Upper lobe of right lung (tissue), 1 donor: ENCODE measurements around the gene CXXC5. TPM values are rescaled to one million over a fixed set of nuclear protein-coding genes. Genes with fewer than 3 reads are reported as not detected.

Source experiments
- ATAC-seq: fragments of 200-7000 bp; cut with Tn5 transposase; one replicate; pipeline ENCODE4 v1.9.1; 2020; ENCODE audit warnings: mild to moderate bottlenecking, moderate library complexity
- DNase-seq: peaks from one replicate; pipeline ENCODE4 v3.0.0-alpha.2; 2020
- H3K27ac ChIP-seq: fragments of 200-600 bp; one replicate; pipeline ENCODE4 v1.8.0; 2022
- H3K27me3 ChIP-seq: fragments of 200-600 bp; one replicate; pipeline ENCODE4 v1.8.0; 2022; ENCODE audit warnings: mild to moderate bottlenecking
- H3K36me3 ChIP-seq: fragments of 200-600 bp; one replicate; pipeline ENCODE4 v1.8.0; 2022
- H3K4me1 ChIP-seq: fragments of 200-600 bp; one replicate; pipeline ENCODE4 v1.8.0; 2022
- H3K4me3 ChIP-seq: fragments of 200-600 bp; one replicate; pipeline ENCODE4 v1.8.0; 2022; ENCODE audit warnings: mild to moderate bottlenecking
- H3K9me3 ChIP-seq: fragments of 200-600 bp; one replicate; pipeline ENCODE4 v1.8.0; 2022
- CTCF ChIP-seq: fragments of 200-600 bp; IDR thresholded peaks from one replicate; pipeline ENCODE4 v1.8.0; 2022; ENCODE audit warnings: antibody characterized with exemption
- intact Hi-C: fragments of 100-400 bp; cut with DNase I; formaldehyde crosslinking; loops from one replicate; pipeline ENCODE4 v1.11.0; 2022
- total RNA-seq: library from RNA; stranded (reverse); fragmentation: NEBNext Ultra II Directional; extraction: Animal tissue kit (Norgen Biotek cat#: 25700); gene quantifications from one replicate; pipeline ENCODE4 v1.2.1, GENCODE V29; 2021
- donor health status: DM: no; HTN: yes; CAD: no; lungs with severe emphysema.

Gene CXXC5
- total RNA-seq, 1 donor from 2014 or later, result 30.6 TPM

- H3K27ac ChIP-seq, result no peak overlapping the region
- no peak overlapping the region for H3K4me3 ChIP-seq
- no peaks in the 10 kb centered on the region for H3K9me3 ChIP-seq
- peaks cover 33% of the 10 kb centered on the region for H3K36me3 ChIP-seq
- no peaks in the 10 kb centered on the region for H3K27me3 ChIP-seq
- TF ChIP-seq CTCF, result no peak
- peaks cover 10% of the 10 kb centered on the region for H3K4me1 ChIP-seq
- no peak for DNase-seq
- no peak for ATAC-seq
- intact Hi-C loops, result no loop called here
Observed at GRCh38 chr5:139682016-139682975, 34.1 kb downstream of the CXXC5 start.

GRCh38 chr5:139683295-139684271 lies 35.4 kb downstream of the CXXC5 start:
- Histone ChIP-seq H3K36me3 (peaks cover 33% of the 10 kb centered on the region), H3K4me1 (no peaks in the 10 kb centered on the region), H3K4me3 (no peak overlapping the region), H3K27ac (no peak overlapping the region), H3K27me3 (no peaks in the 10 kb centered on the region), H3K9me3 (no peaks in the 10 kb centered on the region)
- ATAC-seq, result no peak
- intact Hi-C loops, result no loop called here
- DNase-seq, result no peak
- no peak for TF ChIP-seq CTCF

GRCh38 chr5:139684350-139684880 lies 36.3 kb downstream of the CXXC5 start:
- intact Hi-C loops, result no loop called here
- H3K4me3 ChIP-seq, result no peak overlapping the region
- no peak overlapping the region for H3K27ac ChIP-seq
- ATAC-seq, result peak; percentile 23
- DNase-seq, result no peak
- TF ChIP-seq CTCF, result no peak
- H3K9me3 ChIP-seq, result no peaks in the 10 kb centered on the region
- H3K27me3 ChIP-seq, result no peaks in the 10 kb centered on the region
- peaks cover 33% of the 10 kb centered on the region for H3K36me3 ChIP-seq
- peaks cover 3% of the 10 kb centered on the region for H3K4me1 ChIP-seq

GRCh38 chr5:139684881-139685749 lies 37.0 kb downstream of the CXXC5 start:
- ATAC-seq (no peak), DNase-seq (no peak)
- H3K27me3 ChIP-seq, result no peaks in the 10 kb centered on the region
- H3K27ac ChIP-seq, result no peak overlapping the region
- H3K4me3 ChIP-seq, result no peak overlapping the region
- H3K4me1 ChIP-seq, result peaks cover 10% of the 10 kb centered on the region
- no peak for TF ChIP-seq CTCF
- peaks cover 33% of the 10 kb centered on the region for H3K36me3 ChIP-seq
- no peaks in the 10 kb centered on the region for H3K9me3 ChIP-seq
- intact Hi-C loops, result no loop called here

- H3K4me3 ChIP-seq, result no peak overlapping the region
- DNase-seq, result no peak
- no peak for ATAC-seq
- H3K4me1 ChIP-seq, result peaks cover 11% of the 10 kb centered on the region
- intact Hi-C loops, result no loop called here
- no peaks in the 10 kb centered on the region for H3K27me3 ChIP-seq
- TF ChIP-seq CTCF, result no peak
- peaks cover 26% of the 10 kb centered on the region for H3K36me3 ChIP-seq
- no peaks in the 10 kb centered on the region for H3K9me3 ChIP-seq
- no peak overlapping the region for H3K27ac ChIP-seq
Observed at GRCh38 chr5:139685886-139686285, 37.7 kb downstream of the CXXC5 start.
